ES-I3 (cell line): ENCODE results near the gene F12.

Source experiments
- H3K36me3 ChIP-seq: 2 replicates; pipeline ENCODE4 v1.6.1; 2013; ENCODE audit warnings: mild to moderate bottlenecking, low read length, control low read depth, moderate library complexity; ENCODE audit not compliant: insufficient read depth
- H3K4me1 ChIP-seq: 2 replicates; pipeline ENCODE4 v1.6.1; 2013; ENCODE audit warnings: mild to moderate bottlenecking, control low read depth, low read length; ENCODE audit not compliant: insufficient read depth
- H3K9ac ChIP-seq: 2 replicates; pipeline ENCODE4 v1.6.1; 2013; ENCODE audit warnings: low read depth, mild to moderate bottlenecking, low read length, moderate library complexity
- H3K9me3 ChIP-seq: 2 replicates; pipeline ENCODE4 v1.6.1; 2013; ENCODE audit warnings: mild to moderate bottlenecking, low read length, moderate library complexity; ENCODE audit not compliant: control insufficient read depth, insufficient read depth

Gene F12

DNA sequence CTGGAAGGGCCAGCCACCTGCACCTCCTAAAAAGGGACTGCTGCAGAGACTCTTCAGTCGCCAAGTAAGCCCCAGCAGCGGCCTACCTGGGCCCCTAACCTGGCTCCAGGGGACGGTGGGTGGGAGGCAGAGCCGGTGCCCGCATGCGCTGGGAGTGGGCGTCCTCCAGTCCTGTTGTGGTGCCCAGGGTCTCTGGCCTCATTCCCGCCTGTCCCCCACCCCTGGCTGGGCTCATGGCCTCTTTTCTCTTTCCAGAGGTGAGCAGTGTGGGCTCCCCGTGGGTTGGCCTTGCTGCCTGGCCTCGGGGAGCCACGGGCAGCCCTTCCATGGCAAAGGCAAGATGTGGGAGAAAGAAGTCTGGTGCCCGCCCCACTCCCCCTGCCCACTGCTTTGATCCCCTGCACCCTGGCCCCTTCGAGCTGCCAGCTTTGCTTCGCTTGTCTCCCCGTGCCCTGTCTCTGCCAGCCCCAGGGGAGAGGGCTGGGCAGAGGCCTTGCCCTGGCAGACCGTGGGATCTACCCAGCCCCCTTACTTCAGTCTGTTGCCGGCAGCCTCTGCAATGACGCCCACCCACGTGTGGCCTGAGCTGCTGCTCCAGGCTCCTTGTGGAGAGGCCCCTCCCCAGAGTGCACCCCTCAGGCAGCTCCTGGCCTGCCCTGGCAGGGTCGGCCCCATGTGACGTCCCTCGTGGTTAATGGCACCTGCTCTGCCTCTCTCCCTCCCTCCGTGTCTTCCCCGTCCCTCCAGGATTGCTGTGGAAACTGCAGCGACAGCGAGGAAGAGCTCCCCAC, 31.8 kb upstream of the F12 start:
- H3K36me3 ChIP-seq: peaks cover 2% of the 10 kb centered on the region; the same call in 1 of the 2 replicates
- no peaks in the 10 kb centered on the region for H3K9me3 ChIP-seq
- H3K4me1 ChIP-seq: peaks cover 19% of the 10 kb centered on the region
- no peak overlapping the region for H3K9ac ChIP-seq

DNA sequence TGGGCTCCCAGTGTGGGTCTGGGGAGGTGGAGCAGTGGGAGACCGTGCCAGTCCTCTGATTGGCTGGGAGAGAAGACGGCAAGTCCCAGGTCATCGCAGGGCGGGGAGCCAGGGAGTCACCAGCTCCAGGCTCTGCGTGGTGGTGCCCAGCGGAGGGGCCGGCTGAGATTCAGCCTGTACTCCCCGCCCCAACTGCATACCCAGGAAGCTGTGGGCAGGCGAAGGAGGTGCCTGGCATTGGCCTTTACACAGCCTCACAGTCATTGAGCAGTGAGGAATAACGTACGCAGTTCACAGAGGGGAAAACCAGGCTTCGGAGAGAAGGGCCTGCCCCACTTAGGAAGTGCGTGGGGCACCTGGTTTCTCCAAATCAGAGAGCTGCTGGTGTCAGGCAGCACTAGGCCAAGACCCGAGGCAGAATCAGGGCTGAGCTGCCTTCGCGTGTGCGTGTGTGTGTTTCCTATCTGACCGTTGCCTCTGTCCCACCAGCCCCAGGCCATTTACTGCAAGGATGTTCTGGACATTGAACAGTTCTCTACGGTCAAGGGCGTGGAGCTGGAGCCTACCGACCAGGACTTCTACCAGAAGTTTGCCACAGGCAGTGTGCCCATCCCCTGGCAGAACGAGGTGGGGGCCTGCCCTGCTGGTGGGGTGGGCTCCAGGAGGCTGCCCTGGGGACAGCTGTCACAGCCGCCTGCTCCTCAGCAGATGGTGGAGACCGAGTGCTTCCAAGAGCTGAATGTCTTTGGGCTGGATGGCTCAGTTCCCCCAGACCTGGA, 31.0 kb upstream of the F12 start:
- Histone ChIP-seq H3K4me1 (peaks cover 14% of the 10 kb centered on the region), H3K9me3 (no peaks in the 10 kb centered on the region), H3K36me3 (peaks cover 5% of the 10 kb centered on the region), H3K9ac (no peak overlapping the region)

DNA sequence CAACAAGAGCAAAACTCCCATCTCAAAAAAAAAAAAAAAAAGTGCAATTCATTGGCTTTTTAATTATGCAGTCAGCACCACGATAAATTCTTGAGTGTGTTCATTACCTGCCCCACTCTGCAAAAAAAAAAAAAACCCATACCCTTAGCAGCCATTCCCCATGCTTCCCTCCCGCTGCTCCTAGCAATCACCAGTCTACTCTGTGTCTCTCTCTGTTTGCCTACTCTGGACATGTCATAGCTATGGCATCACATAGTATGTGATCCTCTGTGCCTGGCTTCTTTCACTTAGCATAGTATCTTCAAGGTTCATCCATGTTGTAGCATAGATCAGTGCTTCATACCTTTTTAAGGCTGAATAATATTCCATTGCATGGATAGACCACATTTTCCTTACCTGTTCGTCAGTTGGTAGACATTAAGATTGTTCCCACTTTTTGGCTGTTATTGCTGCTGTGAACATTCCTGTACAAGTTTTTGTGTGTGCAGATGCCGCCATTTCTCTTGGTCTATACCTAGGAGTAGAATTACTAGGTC, 30.2 kb upstream of the F12 start:
- no peaks in the 10 kb centered on the region for H3K9me3 ChIP-seq
- peaks cover 6% of the 10 kb centered on the region for H3K36me3 ChIP-seq
- H3K4me1 ChIP-seq: peaks cover 8% of the 10 kb centered on the region
- no peak overlapping the region for H3K9ac ChIP-seq

DNA sequence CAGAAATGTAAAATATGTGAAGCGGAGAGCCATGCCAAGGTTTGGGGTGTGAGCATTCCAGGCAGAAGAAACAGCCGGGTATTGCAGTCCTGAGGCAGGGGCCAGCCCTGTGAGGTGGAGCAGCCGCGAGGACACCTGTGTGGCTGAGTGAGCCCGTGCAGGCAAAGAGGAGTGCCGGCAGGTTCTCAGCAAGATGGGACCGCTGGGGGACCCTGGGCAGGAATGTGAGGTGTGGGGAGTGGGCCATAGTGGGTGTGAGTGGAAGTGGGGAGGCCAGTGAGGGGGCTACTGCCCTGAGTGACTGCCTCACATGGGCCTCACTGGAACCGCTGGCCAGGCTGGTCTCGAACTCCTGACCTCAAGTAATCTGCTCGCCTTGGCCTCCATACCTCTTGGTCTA, 29.1 kb upstream of the F12 start:
- Histone ChIP-seq H3K9ac (no peak overlapping the region), H3K36me3 (peaks cover 6% of the 10 kb centered on the region)

DNA sequence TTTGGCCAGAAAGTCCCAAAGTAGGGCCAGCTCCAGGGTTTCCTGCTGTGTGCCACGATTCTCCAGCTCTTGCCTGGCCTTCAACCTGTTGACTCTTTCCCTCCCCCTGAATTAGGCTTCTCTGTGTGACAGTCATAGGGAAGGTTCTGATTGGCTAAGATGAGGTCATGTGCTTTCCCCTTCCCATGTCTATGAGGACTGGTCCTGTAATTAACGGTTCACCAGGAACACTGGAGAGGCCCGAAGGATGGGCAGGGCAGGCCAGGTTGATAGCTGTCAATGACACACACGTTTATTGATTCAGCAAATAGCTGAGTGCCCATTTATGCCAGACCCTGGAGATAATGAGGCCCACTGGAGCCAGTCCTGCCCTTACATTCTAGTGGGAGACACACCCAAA, 28.3 kb upstream of the F12 start:
- Histone ChIP-seq H3K4me1 (peaks cover 4% of the 10 kb centered on the region; the same call in 1 of the 2 replicates), H3K9me3 (no peaks in the 10 kb centered on the region), H3K36me3 (peaks cover 6% of the 10 kb centered on the region), H3K9ac (no peak overlapping the region)

More for the DNA sequence above, 29.1 kb upstream of the F12 start:
- Histone ChIP-seq H3K9me3 (no peaks in the 10 kb centered on the region), H3K4me1 (peaks cover 4% of the 10 kb centered on the region; the same call in 1 of the 2 replicates)

DNA sequence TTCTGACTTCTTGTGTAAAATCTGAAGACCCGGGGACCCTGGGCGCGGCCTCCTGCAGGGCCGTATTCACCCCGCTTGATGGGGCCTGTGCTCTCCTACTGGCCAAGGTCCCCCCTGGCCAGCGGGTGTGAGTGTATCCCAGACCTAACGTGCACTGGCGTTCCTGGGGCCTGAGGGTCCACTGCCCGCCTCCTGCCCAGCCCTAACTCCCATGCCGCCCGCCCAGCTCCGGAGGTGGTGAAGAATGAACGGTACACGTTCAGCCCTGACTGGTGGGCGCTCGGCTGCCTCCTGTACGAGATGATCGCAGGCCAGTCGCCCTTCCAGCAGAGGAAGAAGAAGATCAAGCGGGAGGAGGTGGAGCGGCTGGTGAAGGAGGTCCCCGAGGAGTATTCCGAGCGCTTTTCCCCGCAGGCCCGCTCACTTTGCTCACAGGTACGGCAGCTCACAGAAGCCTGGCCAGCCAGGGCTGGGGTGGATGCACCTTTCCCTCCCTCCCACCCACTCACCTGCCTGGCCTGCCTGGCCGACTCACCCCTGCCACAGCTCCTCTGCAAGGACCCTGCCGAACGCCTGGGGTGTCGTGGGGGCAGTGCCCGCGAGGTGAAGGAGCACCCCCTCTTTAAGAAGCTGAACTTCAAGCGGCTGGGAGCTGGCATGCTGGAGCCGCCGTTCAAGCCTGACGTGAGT, 26.6 kb upstream of the F12 start:
- no peaks in the 10 kb centered on the region for H3K9me3 ChIP-seq
- peaks cover 6% of the 10 kb centered on the region for H3K36me3 ChIP-seq
- H3K9ac ChIP-seq: no peak overlapping the region
- peaks cover 4% of the 10 kb centered on the region; the same call in 1 of the 2 replicates for H3K4me1 ChIP-seq

GRCh38 chr5:177434942-177435738, 25.8 kb upstream of the F12 start:
- Histone ChIP-seq H3K36me3 (peaks cover 6% of the 10 kb centered on the region), H3K9me3 (no peaks in the 10 kb centered on the region), H3K9ac (no peak overlapping the region), H3K4me1 (peaks cover 4% of the 10 kb centered on the region; the same call in 1 of the 2 replicates)

DNA sequence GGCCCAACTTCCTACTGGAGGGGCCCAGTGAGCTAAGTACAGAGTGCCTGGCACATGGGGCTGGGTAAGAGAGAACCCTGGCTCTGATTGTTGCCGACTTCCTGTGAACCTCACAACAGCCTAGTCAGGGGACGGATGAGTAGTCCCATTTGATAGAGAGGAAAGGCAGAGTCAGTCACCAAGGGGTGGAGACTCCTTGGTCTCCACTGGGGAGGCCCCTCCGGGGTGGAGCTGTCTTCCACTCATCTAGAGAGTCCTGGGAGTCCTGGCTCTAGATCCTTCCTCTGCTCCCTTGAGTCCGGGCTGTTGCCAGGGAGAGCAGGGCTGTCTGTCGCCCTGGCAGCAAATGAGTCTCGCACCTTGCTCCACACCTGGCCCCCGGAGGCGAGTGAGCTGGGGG, 25.1 kb upstream of the F12 start:
- peaks cover 2% of the 10 kb centered on the region; the same call in 1 of the 2 replicates for H3K4me1 ChIP-seq
- no peaks in the 10 kb centered on the region for H3K9me3 ChIP-seq
- H3K36me3 ChIP-seq: peaks cover 6% of the 10 kb centered on the region
- H3K9ac ChIP-seq: no peak overlapping the region

DNA sequence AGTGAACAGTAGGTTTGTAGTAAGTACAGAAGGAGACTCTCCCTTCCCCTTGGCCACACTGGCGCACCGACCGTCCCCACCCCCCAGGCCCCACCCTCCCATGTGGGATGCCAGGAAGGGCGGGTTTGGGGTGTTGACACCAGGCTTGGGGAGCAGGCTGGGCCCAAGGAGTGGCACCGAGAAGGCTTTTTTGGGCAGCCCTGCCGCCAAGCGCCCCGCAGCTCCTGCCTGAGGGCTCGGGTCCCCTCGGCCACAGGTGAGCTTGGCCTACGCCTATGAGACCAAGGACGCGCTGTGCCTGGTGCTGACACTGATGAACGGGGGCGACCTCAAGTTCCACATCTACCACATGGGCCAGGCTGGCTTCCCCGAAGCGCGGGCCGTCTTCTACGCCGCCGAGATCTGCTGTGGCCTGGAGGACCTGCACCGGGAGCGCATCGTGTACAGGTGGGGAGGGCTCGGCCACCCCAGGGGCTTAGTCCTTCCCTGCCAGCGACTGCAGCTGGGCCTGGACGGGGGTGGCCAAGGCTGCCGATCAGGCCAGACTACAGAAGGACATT, 24.4 kb upstream of the F12 start:
- H3K36me3 ChIP-seq: peaks cover 6% of the 10 kb centered on the region

DNA sequence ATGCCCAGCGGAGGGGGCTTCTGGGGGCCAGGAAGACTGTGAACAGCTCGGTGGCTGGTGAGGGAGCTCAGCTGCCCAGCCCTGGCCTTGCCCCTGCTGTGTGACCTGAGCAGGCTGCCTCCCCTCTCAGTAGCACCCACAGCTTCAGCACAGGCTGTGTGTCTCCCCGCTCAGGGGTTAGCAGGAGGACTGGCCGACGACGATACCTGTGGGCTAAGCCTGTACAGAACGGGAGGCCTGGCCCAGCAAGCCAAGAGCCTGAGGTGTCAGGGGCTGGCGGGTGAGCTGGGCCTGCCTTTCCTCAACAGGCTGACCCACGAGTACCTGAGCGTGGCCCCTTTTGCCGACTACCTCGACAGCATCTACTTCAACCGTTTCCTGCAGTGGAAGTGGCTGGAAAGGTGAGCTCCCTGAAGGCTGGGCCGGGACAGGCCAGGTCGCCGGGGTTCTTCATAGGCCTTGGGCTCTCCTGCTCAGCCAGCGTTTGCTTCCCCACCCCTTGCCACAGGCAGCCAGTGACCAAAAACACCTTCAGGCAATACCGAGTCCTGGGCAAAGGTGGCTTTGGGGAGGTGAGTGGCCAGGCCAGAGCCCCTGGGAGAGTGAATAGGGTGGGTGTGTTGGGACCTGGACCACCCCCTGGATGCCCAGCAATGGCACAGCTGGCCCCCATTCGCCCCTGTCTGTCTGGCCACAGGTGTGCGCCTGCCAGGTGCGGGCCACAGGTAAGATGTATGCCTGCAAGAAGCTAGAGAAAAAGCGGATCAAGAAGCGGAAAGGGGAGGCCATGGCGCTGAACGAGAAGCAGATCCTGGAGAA, 23.7 kb upstream of the F12 start:
- Histone ChIP-seq H3K36me3 (peaks cover 6% of the 10 kb centered on the region), H3K9me3 (no peaks in the 10 kb centered on the region), H3K9ac (no peak overlapping the region), H3K4me1 (peaks cover 3% of the 10 kb centered on the region; the same call in 1 of the 2 replicates)

More for the DNA sequence above, 24.4 kb upstream of the F12 start:
- Histone ChIP-seq H3K9me3 (no peaks in the 10 kb centered on the region), H3K4me1 (peaks cover 3% of the 10 kb centered on the region; the same call in 1 of the 2 replicates), H3K9ac (no peak overlapping the region)

DNA sequence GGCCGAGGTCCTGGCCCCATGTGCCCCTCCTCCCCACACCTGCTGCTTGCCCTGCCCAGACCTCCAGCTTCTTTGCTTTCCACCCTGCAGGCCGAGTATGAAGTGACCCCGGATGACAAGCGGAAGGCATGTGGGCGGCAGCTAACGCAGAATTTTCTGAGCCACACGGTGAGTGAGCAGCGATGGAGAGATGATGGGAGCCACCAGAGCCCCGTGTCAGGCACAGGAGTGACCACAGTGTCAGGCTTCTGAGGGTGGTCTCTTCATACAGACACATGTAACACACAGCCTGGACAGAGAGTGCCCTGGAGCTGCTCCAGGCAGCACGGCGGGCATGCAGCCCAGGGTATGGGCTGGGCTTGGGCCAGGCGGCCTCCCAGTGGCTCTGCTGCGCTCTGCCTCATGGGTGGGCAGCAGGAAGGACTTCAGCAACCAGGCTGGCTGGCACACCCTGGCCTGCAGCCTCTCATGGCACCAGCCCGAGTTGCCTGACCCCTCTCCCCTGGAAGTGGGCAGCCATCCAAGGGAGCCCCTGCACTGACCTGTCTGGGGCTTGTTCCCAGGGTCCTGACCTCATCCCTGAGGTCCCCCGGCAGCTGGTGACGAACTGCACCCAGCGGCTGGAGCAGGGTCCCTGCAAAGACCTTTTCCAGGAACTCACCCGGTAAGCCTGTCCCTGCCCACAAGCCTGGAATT, 22.9 kb upstream of the F12 start:
- Histone ChIP-seq H3K9ac (no peak overlapping the region), H3K4me1 (peaks cover 10% of the 10 kb centered on the region), H3K36me3 (peaks cover 4% of the 10 kb centered on the region), H3K9me3 (no peaks in the 10 kb centered on the region)

- Histone ChIP-seq H3K4me1 (peaks cover 10% of the 10 kb centered on the region), H3K36me3 (peaks cover 4% of the 10 kb centered on the region), H3K9ac (no peak overlapping the region), H3K9me3 (no peaks in the 10 kb centered on the region)
These were observed 22.2 kb upstream of the F12 start for GRCh38 chr5:177431317-177432142.
